ENCODE results near the gene ZBTB16. TPM values are rescaled to one million over a fixed set of nuclear protein-coding genes. Genes with fewer than 3 reads are reported as not detected.

ZBTB16 gene
- total and polyA plus RNA-seq, 4 donors, result 32.9 to 283 (median 74.5) TPM

GRCh38 chr11:114080219-114080618 lies 20.7 kb downstream of the ZBTB16 start:
- H3K27ac ChIP-seq (ENCODE audit: low read depth in 1 of 2, low read length in 2 of 2), result peak overlapping the region; percentile 89 to 91
- DNase-seq, result no peak
- H3K27me3 ChIP-seq (ENCODE audit: control insufficient read depth in 1 of 2, insufficient read depth in 2 of 2, low read length in 1 of 2), result no peaks in the 10 kb centered on the region
- no peak overlapping the region for H3K4me3 ChIP-seq (ENCODE audit: low read length in 2 of 2)
- no peaks in the 10 kb centered on the region for H3K9me3 ChIP-seq (ENCODE audit: control insufficient read depth, low read length)
- H3K36me3 ChIP-seq (ENCODE audit: control insufficient read depth in 1 of 2, insufficient read depth in 2 of 2, low read length in 1 of 2), result peaks cover 2 to 5% of the 10 kb centered on the region in 2 donors
- peaks cover 7 to 34% of the 10 kb centered on the region in 2 donors for H3K4me1 ChIP-seq (ENCODE audit: control insufficient read depth in 1 of 2, insufficient read depth in 2 of 2, low read length in 2 of 2)
- 7 to 9% methylated on average over 5 of the region's 5 CpGs for WGBS, 2 donors
- intact Hi-C loops (cut with DNase I), result loop anchor here (5.0 kb wide), 3 partner anchors 52 to 97 kb away; no protein-coding TSS in a partner anchor
- peak; percentile 27 for ATAC-seq (ENCODE audit: low FRiP score)

- H3K4me3 ChIP-seq (ENCODE audit: low read length in 2 of 2), result no peak overlapping the region
- H3K36me3 ChIP-seq (ENCODE audit: control insufficient read depth in 1 of 2, insufficient read depth in 2 of 2, low read length in 1 of 2), result peaks cover 2 to 5% of the 10 kb centered on the region in 2 donors
- no peaks in the 10 kb centered on the region for H3K27me3 ChIP-seq (ENCODE audit: control insufficient read depth in 1 of 2, insufficient read depth in 2 of 2, low read length in 1 of 2)
- ATAC-seq (ENCODE audit: low FRiP score), result no peak
- peak overlapping the region; percentile 86 to 89 for H3K27ac ChIP-seq (ENCODE audit: low read depth in 1 of 2, low read length in 2 of 2)
- WGBS, 2 donors, result 67 to 71% methylated on average over 3 of the region's 3 CpGs
- peaks cover 7 to 38% of the 10 kb centered on the region in 2 donors for H3K4me1 ChIP-seq (ENCODE audit: control insufficient read depth in 1 of 2, insufficient read depth in 2 of 2, low read length in 2 of 2)
- DNase-seq, result no peak
- H3K9me3 ChIP-seq (ENCODE audit: control insufficient read depth, low read length), result no peaks in the 10 kb centered on the region
- intact Hi-C loops (cut with DNase I), result loop anchor here (5.0 kb wide), 3 partner anchors 52 to 97 kb away; no protein-coding TSS in a partner anchor
Observed at GRCh38 chr11:114080769-114081168, 21.3 kb downstream of the ZBTB16 start.

DNA sequence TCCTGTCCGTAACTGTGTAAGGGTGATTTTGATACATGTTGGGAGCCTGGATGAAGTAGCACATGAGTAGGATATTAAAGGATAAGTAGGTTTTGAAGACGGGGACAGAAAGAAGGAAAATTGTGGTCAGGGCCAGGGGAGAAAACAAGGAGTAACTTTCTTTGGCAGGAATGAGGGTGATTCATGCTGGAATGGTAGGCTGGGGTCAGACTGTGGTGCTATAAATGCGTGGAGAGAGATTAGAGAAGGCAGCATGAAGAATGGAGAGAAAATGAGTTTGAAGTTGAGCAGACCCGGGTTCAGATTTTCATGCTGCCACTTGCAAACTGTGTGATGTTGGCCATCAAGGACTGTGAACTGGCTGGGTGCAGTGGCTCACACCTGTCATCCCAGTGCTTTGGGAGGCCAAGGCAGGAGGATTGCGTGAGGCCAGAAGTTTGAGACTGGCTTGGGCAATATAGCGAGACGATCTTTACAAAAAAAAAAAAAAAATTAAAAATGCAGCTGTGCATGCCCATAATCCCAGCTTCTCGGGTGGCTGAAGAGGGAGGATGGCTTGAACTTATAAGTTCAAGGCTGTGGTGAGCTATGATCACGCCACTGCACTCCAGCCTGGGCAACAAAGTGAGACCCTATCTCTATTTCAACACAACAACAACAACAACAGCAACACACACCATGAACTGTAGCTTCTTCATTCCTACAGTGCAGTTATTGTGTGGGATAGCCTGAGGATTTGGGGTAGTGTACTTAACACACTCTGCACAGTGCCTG lies 22.3 kb downstream of the ZBTB16 start:
- Histone ChIP-seq H3K9me3 (ENCODE audit: control insufficient read depth, low read length) (no peaks in the 10 kb centered on the region), H3K27ac (ENCODE audit: low read depth in 1 of 2, low read length in 2 of 2) (peak overlapping the region; percentile 11 to 89), H3K36me3 (ENCODE audit: control insufficient read depth in 1 of 2, insufficient read depth in 2 of 2, low read length in 1 of 2) (peaks cover 2 to 5% of the 10 kb centered on the region in 2 donors), H3K4me1 (ENCODE audit: control insufficient read depth in 1 of 2, insufficient read depth in 2 of 2, low read length in 2 of 2) (peaks cover 9 to 34% of the 10 kb centered on the region in 2 donors), H3K4me3 (ENCODE audit: low read length in 2 of 2) (no peak overlapping the region), H3K27me3 (ENCODE audit: control insufficient read depth in 1 of 2, insufficient read depth in 2 of 2, low read length in 1 of 2) (no peaks in the 10 kb centered on the region)
- intact Hi-C loops (cut with DNase I), result loop anchor here (5.0 kb wide), 3 partner anchors 50 to 95 kb away; no protein-coding TSS in a partner anchor
- 11 to 28% methylated on average over 9 of the region's 9 CpGs for WGBS, 2 donors
- peak; percentile 45 for ATAC-seq (ENCODE audit: low FRiP score)
- no peak for DNase-seq

DNA sequence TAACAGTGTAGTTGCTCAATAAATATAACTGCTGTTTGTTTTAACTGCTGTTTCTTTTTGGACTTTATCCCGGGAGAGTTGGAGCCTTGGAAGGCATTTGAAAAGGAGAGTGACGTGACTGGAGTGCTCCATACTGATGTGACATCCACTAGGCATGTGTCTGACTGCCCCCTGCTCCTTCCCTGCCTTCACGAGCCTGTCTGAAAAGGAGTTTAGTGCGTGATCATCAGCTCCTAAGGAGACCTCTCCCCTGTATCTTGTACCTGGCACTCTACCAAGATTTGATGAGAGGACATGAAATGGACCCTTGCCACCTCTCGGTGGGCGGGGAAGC lies 22.9 kb downstream of the ZBTB16 start:
- intact Hi-C loops (cut with DNase I), result loop anchor here (5.0 kb wide), 3 partner anchors 50 to 95 kb away; no protein-coding TSS in a partner anchor
- DNase-seq (peak in 1 of 2 donors; percentile 66), ATAC-seq (ENCODE audit: low FRiP score) (peak; percentile 56)
- WGBS, 2 donors, result 13 to 17% methylated on average over 6 of the region's 6 CpGs
- H3K4me3 ChIP-seq (ENCODE audit: low read length in 2 of 2), result no peak overlapping the region
- no peaks in the 10 kb centered on the region for H3K9me3 ChIP-seq (ENCODE audit: control insufficient read depth, low read length)
- H3K36me3 ChIP-seq (ENCODE audit: control insufficient read depth in 1 of 2, insufficient read depth in 2 of 2, low read length in 1 of 2), result peaks cover 4 to 5% of the 10 kb centered on the region in 2 donors
- H3K27me3 ChIP-seq (ENCODE audit: control insufficient read depth in 1 of 2, insufficient read depth in 2 of 2, low read length in 1 of 2), result no peaks in the 10 kb centered on the region
- H3K27ac ChIP-seq (ENCODE audit: low read depth in 1 of 2, low read length in 2 of 2), result peak overlapping the region; percentile 11 to 94
- peaks cover 9 to 32% of the 10 kb centered on the region in 2 donors for H3K4me1 ChIP-seq (ENCODE audit: control insufficient read depth in 1 of 2, insufficient read depth in 2 of 2, low read length in 2 of 2)

DNA sequence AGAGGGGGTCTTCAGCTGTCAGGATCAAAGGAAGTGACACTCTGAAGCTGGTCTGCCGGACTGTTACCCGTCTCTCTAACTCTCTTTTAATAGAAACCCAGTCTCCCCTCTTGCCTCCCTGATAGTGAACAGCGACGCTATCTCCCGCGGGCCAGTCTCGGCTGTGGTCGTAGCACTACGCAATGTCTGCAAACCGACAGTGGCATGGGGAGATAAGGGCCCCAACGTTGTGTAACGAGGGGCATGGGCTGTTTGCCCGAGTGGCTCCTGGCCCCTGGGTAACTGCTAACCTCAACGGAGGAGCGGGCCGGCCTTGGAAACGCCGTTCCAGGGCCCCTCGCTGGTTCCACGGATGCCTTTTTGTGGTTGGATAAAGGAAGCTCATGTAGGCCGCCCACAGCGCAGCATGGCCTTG lies 23.3 kb downstream of the ZBTB16 start:
- Histone ChIP-seq H3K27me3 (ENCODE audit: control insufficient read depth in 1 of 2, insufficient read depth in 2 of 2, low read length in 1 of 2) (no peaks in the 10 kb centered on the region), H3K27ac (ENCODE audit: low read depth in 1 of 2, low read length in 2 of 2) (peak overlapping the region; percentile 11 to 94), H3K4me1 (ENCODE audit: control insufficient read depth in 1 of 2, insufficient read depth in 2 of 2, low read length in 2 of 2) (peaks cover 9 to 30% of the 10 kb centered on the region in 2 donors), H3K4me3 (ENCODE audit: low read length in 2 of 2) (no peak overlapping the region), H3K9me3 (ENCODE audit: control insufficient read depth, low read length) (no peaks in the 10 kb centered on the region), H3K36me3 (ENCODE audit: control insufficient read depth in 1 of 2, insufficient read depth in 2 of 2, low read length in 1 of 2) (peaks cover 3% of the 10 kb centered on the region in 2 donors)
- ATAC-seq (ENCODE audit: low FRiP score) (no peak), DNase-seq (no peak)
- WGBS, 2 donors, result 40 to 58% methylated on average over 22 of the region's 22 CpGs
- intact Hi-C loops (cut with DNase I), result loop anchor here (5.0 kb wide), 3 partner anchors 50 to 95 kb away; no protein-coding TSS in a partner anchor

GRCh38 chr11:114083391-114084252 lies 24.1 kb downstream of the ZBTB16 start:
- no peak for DNase-seq
- no peak for ATAC-seq (ENCODE audit: low FRiP score)
- Histone ChIP-seq H3K27me3 (ENCODE audit: control insufficient read depth in 1 of 2, insufficient read depth in 2 of 2, low read length in 1 of 2) (no peaks in the 10 kb centered on the region), H3K27ac (ENCODE audit: low read depth in 1 of 2, low read length in 2 of 2) (peak overlapping the region; percentile 55 to 94), H3K9me3 (ENCODE audit: control insufficient read depth, low read length) (no peaks in the 10 kb centered on the region), H3K4me1 (ENCODE audit: control insufficient read depth in 1 of 2, insufficient read depth in 2 of 2, low read length in 2 of 2) (peaks cover 9 to 26% of the 10 kb centered on the region in 2 donors), H3K4me3 (ENCODE audit: low read length in 2 of 2) (no peak overlapping the region), H3K36me3 (ENCODE audit: control insufficient read depth in 1 of 2, insufficient read depth in 2 of 2, low read length in 1 of 2) (peaks cover 2 to 3% of the 10 kb centered on the region in 2 donors)
- intact Hi-C loops (cut with DNase I), result loop anchor here (5.0 kb wide), 3 partner anchors 49 to 94 kb away; no protein-coding TSS in a partner anchor
- WGBS, 2 donors, result 53 to 56% methylated on average over 11 of the region's 11 CpGs

DNA sequence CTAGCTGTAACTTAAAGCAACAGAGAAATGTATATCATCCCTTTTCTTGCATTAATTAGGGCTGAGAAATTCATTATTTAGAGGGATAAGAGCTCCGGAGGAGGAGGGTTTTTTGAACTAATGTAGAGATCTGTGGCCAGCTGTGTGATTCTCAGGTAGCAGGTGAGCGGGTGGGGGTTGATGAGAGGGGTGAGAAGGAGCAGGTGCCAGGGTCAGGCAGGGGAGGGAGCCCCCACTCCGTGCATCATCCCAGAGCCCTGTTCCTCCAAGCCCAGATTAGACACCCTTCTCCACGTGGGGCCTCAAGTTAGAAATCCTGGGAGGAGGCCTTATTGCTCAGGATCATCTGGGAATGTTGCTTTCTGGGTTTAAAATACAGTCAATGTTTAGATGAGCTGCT lies 24.9 kb downstream of the ZBTB16 start:
- Histone ChIP-seq H3K9me3 (ENCODE audit: control insufficient read depth, low read length) (no peaks in the 10 kb centered on the region), H3K36me3 (ENCODE audit: control insufficient read depth in 1 of 2, insufficient read depth in 2 of 2, low read length in 1 of 2) (peaks cover 2 to 3% of the 10 kb centered on the region in 2 donors), H3K4me3 (ENCODE audit: low read length in 2 of 2) (no peak overlapping the region), H3K4me1 (ENCODE audit: control insufficient read depth in 1 of 2, insufficient read depth in 2 of 2, low read length in 2 of 2) (peaks cover 9 to 28% of the 10 kb centered on the region in 2 donors), H3K27me3 (ENCODE audit: control insufficient read depth in 1 of 2, insufficient read depth in 2 of 2, low read length in 1 of 2) (no peaks in the 10 kb centered on the region), H3K27ac (ENCODE audit: low read depth in 1 of 2, low read length in 2 of 2) (peak overlapping the region; percentile 29 to 53)
- no peak for DNase-seq
- intact Hi-C loops (cut with DNase I), result loop anchor here (5.0 kb wide), 3 partner anchors 48 to 93 kb away; no protein-coding TSS in a partner anchor
- ATAC-seq (ENCODE audit: low FRiP score), result no peak
- WGBS, 2 donors, result 47 to 49% methylated on average over 4 of the region's 4 CpGs

DNA sequence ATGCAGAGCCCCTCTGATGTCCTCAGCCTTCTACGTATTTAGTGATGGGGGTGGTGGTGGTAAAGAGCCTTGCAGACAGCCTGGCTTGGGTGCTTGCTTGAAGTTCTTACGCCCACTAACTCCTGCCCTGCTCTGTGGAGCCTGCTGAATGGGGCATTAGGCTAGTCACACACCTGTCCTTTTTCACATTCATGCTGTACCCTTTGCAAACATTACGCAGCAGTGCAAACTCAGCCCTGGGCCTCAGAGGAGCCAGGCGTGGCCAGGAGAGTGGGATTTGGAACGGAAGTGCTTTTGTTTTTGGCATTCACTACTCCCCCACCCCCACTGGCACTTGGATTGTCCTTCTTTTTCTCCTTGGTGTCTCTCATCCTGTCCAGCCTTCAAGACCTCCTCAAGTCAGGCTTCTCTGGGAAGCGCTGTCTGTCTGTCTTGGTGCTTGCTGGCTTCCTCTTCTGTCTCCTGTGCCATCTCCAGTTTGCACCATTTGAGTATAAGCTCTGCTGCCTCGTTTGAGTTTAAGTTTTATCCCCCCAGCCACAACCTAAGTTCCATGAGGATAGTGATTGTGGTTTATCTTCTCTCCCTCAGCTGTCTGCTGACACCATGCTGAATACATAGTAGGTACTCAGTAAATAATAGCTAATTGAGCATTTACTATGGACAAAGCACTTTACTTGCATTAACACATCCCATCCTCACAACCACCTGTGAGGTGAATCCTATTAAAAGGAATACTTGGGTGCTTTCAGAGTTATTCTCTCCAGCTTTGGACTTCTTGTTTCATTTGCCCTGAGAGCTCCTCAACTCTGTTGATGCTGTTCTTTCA lies 26.7 kb downstream of the ZBTB16 start:
- Histone ChIP-seq H3K4me1 (ENCODE audit: control insufficient read depth in 1 of 2, insufficient read depth in 2 of 2, low read length in 2 of 2) (peaks cover 7 to 33% of the 10 kb centered on the region in 2 donors), H3K9me3 (ENCODE audit: control insufficient read depth, low read length) (no peaks in the 10 kb centered on the region), H3K27me3 (ENCODE audit: control insufficient read depth in 1 of 2, insufficient read depth in 2 of 2, low read length in 1 of 2) (no peaks in the 10 kb centered on the region), H3K27ac (ENCODE audit: low read depth in 1 of 2, low read length in 2 of 2) (peak overlapping the region; percentile 14 to 75), H3K36me3 (ENCODE audit: control insufficient read depth in 1 of 2, insufficient read depth in 2 of 2, low read length in 1 of 2) (peaks cover 2 to 3% of the 10 kb centered on the region in 2 donors), H3K4me3 (ENCODE audit: low read length in 2 of 2) (no peak overlapping the region)
- intact Hi-C loops (cut with DNase I), result no loop called here
- WGBS, 2 donors, result 23 to 32% methylated on average over 7 of the region's 7 CpGs
- ATAC-seq (ENCODE audit: low FRiP score) (no peak), DNase-seq (no peak)

Data from aorta (tissue), 5 donors.